Measurements from ENCODE around the gene PSME3IP1.

Gene PSME3IP1

DNA sequence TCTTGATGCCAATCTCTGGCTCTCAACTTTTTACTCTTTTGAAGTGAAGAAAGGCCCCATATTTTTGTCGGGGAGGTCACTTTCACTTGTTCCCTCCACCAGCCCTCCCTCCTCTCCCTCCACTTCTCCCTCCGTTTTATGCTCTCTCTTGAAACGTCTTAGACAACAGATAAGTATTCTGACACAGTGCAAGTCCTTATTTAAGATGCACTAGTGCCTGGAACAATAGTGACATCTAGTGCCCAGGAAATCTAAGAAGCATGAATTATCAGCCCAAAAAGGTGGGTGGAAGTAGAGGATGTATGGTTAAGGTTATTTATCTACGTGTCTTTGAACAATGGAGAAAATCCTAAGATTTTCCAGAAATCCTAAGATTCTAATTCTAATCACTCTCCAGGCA, 17.9 kb downstream of the PSME3IP1 start:
- DNase-seq (ENCODE audit: low read depth in 3 of 3), result no peak

DNA sequence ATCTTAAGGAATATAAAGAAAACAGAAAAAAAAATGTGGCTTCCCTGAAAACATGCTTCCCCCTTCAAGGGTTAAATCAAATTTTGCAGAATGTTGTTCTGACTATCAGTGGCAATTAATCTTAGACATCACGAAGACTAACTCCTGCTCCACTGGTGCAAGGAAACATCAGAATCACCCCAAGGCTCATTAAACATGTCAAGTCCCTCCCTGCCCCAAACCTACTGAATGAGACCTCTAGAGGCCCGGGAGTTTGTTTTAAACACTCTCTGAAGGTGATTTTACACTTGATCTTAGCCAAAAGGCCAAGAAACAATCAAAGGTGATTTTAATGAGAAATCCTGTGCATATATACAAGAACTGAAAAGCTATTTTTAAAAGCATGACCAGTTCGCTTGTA, 18.3 kb downstream of the PSME3IP1 start:
- DNase-seq (ENCODE audit: low read depth in 3 of 3), result no peak

DNA sequence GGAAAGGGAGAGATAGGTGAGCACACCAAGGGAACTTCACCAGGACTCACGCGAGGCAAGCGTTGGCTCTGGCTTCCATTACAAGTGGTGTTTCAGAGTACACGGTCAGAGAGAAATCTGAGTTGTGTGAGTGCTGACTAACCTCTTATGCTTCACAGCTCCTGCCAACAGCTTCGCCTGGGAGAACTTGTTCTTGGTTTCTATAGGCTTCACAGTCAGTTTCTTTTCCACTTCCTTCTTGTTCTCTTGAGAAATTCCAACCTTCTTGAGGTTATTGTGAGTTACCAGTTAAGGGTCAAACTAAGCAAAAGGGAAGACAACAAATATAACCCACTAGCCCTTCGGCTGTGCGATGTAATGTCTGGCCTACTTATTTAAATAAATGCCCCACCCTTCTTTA, 18.9 kb downstream of the PSME3IP1 start:
- DNase-seq (ENCODE audit: low read depth in 3 of 3), result no peak

DNA sequence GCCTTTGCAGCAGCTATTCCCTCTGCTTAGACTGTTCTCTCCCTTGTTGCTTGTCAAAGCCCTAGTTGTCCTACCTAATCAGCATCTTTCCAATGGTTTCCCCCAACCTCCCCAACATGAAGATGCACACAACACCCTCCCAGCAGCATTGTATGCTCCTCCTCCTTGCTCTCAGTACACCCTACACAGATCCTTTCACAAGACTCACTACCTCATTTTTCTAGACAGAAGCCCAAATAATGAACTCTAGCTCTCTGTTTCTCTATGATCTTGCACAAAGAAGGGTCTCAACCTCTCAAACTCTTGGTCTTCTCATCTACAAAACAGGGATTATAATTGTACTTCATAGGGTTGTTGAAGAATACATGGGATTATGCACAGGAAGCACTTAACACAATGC, 19.4 kb downstream of the PSME3IP1 start:
- DNase-seq (ENCODE audit: low read depth in 3 of 3), result no peak

DNA sequence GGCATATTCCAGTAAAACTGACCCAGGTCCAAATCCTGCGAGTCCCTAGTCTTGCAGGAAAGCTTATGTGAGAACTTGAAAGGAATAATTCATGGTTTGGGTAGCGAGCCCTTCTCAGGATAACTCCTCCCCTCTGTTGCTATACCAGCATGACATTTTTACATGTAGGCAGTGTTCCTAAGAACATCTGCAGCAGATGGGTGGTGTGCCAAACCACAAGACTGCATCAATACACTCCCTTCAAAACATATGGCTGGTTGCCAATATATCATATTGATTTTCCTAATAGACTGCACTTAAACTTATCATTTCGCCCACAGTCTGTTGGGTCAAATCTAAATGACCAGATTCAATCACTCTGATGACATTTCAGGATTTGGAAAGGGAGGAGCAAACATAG, 19.9 kb downstream of the PSME3IP1 start:
- no peak for DNase-seq (ENCODE audit: low read depth in 3 of 3)

DNA sequence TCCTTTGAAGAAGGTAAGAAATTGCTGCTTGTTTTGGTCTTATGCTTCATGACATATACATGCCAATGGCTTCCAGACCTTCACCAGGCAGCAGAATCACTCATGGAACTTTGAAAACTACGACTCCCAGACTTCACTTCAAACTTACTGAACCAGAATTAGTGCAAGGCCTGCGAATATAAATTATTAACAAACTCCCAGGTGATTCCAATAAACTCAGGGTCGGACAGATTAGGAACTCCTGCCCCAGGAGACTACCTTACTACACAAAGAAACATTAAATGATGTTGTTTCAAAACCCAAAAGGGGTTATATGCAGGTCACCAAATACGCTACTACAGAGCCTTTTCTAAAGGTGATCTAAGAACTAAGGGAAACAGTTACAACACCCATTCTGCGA, 20.4 kb downstream of the PSME3IP1 start:
- DNase-seq (ENCODE audit: low read depth in 3 of 3), result no peak

DNA sequence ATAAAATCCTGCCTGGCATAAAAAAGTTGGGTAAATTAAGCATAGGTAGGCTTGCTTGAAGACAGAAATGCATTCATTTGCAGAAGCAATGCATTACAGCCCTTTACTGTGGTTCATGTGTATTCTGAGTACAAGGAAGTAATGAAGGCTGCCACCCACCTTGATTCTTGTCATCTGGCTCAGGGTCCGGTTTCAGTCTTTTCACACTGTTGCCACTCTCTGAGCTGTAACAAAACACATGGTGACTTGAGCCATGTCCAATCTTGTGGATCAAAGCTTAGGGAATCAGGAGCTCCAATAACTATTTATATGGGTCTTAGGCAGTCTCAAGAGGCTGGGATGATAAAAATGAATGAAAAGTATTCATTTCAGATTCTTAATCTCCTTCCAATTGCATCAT, 22.0 kb downstream of the PSME3IP1 start:
- no peak for DNase-seq (ENCODE audit: low read depth in 3 of 3)

DNA sequence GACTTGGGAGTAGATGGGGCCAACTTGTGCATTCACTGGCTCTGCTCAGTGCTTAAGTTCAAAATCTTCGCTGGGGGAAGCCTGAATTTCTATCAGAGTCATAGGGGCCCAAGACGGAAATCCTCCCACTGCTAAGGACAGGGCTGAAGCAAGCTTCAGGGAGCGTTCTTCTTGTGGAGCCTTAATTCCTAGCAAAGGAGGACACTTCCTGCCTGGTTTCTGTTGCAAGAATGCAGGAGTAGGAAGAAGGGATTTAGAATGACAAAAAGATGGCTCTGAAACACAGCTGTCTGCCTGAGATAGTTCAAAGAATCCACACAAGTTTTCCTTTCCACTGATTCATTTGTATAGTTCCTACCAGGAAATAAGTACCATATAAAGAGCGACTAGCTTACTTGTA, 26.4 kb downstream of the PSME3IP1 start:
- no peak for DNase-seq (ENCODE audit: low read depth in 3 of 3)

DNA sequence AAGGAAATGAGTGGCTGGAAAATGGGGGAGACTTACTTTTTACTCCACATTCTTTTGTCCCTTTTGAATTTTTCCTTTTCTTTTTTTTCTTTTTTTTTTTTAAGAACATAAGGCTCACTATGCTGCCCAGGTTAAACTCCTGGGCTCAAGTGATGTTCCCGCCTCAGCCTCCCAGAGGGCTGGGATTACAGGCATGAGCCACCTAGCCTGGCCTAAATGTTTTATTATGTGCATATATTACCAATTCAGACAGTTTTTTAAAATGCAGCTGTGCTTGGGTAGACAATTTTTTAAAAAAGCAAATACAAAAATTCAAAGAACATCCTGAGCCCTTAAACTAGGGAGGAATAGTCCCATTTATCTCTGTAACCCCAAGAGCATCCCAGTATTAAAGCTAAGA, 28.3 kb downstream of the PSME3IP1 start:
- no peak for DNase-seq (ENCODE audit: low read depth in 3 of 3)

DNA sequence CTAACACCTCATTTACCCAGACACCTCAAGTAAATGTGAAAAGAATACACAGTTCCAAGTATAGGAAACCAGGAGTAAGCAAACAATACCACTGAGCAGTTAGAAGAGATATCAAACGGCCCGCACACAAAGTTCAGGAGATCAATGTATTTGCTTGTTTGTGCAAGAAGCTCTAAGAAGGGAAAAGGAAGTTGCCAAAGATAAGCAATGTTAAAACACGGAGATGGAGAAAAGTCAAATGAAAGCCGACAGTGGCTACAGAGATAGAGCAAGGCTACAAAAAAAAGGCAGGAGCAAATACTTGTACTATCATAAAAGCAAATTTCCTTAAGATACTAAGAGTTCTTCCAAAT, 29.5 kb downstream of the PSME3IP1 start:
- DNase-seq (ENCODE audit: low read depth in 3 of 3), result no peak

DNA sequence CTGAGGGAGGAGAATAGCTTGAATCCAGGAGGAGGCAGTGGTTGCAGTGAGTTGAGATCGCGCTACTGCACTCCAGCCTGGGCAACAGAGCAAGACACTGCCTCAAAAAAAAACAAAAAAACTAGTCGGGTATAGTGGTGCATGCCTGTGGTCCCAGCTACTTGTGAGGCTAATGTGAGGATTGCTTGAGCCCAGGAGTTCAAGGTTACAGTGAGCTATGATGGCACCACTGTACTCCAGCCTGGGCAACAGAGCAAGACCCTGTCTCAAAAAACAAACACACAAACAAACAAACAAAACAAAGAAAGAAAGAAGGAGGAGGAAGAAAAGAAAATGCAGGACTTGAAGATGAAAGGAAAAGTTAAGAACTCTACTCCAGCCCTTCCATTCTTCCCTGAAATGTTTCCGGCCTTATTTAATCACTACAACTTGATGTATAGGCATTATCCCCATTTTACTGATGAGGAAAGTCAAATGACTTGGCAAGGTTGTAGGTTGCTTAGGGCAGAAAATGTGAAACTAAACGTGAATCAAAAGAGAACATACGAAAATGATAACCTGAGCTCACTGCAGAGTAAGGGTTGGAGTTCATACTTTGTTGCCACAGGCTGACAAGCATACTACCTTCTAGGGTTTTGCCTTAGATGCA, 30.0 kb downstream of the PSME3IP1 start:
- DNase-seq (ENCODE audit: low read depth in 3 of 3), result no peak

DNA sequence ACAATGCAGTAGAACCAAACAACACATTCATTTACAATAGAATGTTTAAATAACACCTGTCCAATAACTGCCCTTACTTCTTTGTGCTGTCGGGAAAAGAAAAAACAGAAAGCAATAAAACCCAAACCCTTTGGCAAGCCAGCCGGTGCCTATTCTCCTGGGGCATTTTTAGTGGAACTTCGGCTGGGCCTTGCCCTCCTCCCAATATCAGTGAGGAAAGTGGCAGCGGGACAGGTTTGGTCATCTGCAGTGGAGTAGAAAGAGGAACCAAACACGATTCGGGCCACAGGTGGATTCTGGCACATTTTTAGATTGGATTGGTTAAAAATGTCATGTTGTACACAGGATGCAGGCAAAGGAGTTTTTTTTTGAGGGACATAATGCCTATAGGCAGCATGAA, 32.0 kb downstream of the PSME3IP1 start:
- DNase-seq (ENCODE audit: low read depth in 3 of 3), result no peak

DNA sequence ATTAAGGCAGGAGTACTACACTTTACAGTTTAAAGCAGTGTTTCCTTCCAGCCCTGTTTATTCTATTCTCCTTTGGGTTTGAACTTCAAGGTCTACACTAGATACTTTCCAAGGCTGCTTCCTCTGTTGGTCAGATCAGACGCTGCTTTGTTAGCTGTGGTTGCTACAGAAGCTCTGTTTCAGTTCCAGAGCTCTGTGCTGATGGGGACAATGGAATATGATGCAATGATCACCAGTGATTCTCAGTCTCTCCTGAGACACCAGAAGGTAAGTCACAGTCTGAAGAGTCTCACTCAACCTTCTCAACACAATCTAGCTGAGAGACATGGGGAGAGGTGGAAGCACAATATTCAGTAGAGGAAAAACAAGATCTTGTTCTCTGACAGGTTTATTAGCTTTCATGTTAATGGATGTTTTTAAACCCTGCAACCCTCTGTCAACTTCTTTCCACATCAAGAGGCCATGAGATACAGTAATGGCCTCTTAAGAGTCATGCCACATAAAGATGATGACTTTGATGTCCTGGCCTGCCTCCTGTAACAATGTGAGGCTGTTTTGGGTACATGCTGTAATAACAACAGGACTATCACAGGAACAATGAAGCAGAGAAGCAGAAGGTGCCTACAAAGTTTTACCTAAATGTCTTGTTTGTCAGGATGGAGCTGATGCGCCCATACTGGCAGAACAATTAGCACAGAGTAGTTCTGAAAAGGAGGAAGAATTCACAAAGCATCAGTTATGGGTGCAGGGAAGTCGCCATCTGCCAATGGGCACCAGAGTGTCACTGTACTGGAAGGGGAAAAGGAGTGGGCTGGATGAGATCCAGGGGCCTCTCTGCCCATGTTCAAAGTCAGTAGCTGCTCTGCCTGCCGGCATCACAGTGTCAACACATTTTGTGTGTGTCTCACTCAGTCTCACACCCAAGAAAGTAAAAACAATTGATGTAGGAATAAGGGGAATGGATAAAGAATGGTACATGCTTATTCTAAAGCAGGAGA, 33.4 kb downstream of the PSME3IP1 start:
- no peak for DNase-seq (ENCODE audit: low read depth in 3 of 3)

DNA sequence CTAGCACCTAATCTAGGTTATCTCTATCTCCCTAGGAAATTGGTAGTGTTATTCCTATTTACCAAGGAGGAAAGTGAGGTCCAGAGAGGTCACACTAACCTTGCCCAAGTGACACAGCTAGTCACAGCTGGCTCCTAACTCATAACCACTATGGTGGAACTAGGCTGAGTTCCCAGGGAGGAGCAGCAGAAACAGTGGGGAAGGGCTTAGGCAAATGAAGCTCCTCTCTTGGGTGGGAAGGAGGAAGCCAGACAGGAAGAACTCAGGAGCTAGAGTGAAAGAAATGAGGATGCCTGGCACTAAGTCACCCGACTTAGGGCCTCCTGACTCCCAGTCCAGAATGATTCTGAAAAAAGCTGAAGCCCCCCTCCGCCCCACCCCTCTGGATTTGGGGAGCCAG, 34.5 kb downstream of the PSME3IP1 start:
- no peak for DNase-seq (ENCODE audit: low read depth in 3 of 3)

DNA sequence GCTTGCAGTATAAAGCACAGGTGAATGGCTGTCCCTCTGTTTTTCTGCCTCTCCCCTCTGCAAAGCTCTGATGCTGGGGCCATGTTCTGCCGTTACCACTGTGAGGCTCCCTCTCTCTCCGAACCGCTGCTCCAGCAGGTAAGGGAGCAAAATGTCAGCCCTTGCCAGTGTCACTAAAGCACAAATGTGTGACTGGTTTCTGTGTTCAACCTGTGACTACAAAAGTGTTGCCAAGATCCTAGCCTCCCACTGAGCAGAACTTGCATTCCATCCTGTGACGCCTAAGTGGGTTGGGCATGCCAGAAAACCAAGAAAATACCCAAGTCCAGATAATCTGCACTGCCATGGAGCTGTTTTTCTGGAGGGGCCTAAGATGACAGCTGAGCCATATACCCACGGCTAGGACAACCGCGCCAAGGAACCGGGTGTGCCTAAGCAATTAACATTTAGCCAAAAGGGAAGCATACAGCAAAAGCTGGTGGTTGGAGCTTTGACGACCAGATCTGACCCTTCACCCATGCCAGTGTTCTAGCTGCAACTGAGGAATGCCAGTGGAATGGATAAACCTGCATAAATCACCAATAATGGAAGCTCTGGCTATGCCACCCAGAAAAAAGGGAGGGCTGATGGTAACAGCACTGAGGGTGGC, 35.0 kb downstream of the PSME3IP1 start:
- DNase-seq (ENCODE audit: low read depth in 3 of 3), result no peak

DNA sequence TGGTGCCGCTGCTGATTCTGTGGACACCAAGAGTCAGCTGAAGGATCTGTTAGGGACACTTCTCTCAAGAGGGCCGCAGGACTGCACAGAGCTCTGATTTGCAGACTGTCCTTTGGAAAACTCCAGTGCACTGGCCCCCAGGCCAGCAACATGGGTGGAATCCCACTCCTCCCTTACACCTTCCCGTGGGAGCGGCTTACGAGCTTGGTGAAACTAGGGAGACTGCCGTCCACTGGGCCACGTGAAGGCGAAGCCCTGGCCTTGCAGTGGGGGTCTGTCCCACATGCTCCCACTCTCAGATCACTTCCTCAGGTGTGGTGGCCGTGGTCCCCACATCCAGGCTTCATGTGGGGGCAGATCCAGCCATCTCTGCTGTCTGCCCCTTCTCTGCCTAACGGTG, 36.4 kb downstream of the PSME3IP1 start:
- DNase-seq (ENCODE audit: low read depth in 3 of 3), result no peak

DNA sequence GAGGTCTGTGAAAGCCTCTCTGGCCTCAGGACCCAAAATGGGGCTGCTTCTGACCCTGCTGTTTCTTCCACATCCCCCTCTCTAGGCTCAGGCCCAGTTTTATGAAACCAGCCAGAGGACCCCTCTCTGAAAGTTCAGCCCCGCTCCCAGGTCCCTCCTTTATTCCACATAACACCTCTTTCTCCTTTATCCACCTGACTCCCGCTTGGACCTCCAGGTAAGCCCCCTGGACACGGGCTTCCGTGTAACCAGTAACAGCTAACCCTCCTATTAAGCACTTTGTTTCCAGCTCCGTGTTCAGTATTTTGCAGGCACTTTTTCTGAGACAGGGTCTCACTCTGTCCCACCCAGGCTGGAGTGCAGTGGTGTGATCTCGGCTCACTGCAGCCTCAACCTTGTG, 37.4 kb downstream of the PSME3IP1 start:
- no peak for DNase-seq (ENCODE audit: low read depth in 3 of 3)

DNA sequence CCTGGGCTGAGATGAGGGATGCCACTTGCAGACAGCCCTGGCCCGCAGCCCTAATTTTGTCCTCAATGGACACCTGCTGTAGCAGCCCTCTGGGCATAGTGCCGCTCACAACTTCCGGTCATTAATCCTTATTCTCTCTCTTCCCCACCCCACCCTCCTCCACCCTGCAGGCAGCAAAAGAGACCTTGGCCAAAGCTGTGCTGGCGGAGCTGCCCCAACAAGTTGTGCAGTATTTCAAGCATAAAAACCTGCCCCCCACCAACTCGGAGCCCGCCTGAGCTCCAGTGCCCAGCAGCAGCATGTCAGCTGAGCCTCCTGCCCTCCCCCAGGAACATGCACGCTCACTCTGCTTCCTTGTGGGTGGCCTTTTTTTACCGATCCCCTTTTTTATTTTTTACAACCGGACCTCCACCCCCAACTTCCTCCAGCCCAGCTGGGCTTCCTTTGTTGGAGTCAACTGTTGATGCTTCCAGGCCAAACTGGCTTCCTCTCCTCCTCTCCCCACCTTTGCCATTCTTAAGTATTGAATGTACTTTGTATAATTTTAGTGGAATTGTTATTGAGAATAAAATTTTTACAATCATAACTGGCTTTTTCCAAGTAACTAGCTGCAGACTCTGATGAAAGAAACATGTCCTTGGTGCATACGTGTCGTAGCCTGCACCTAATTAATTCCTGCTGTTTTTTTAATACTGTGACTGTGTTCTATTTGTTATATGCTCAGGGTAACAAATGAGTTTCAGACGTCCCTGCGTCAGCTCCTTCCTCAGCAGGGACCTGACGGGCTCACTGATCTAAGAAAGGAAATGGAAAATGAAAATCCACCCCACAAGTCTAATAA, 38.2 kb downstream of the PSME3IP1 start:
- DNase-seq (ENCODE audit: low read depth in 3 of 3), result no peak

DNA sequence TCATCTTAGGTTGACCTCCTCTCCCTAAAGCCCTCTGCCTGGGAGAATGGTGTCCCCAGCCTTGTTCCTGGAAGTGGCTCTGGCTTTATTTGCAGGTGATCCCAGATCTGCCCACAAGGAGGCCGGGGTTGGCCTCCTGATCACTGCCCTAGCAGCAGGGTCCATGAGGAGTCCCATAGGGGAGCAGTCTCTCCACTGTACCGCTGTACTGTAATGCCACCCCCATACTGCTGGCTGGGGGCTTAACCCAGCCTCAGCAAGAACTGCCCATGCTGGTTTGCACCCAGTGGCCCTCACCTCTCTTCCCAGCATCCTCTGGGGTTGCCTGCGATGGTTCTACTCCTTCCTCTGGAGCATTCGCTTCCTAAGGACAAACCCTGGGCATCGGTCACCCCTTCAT, 39.1 kb downstream of the PSME3IP1 start:
- DNase-seq (ENCODE audit: low read depth in 3 of 3), result no peak

DNA sequence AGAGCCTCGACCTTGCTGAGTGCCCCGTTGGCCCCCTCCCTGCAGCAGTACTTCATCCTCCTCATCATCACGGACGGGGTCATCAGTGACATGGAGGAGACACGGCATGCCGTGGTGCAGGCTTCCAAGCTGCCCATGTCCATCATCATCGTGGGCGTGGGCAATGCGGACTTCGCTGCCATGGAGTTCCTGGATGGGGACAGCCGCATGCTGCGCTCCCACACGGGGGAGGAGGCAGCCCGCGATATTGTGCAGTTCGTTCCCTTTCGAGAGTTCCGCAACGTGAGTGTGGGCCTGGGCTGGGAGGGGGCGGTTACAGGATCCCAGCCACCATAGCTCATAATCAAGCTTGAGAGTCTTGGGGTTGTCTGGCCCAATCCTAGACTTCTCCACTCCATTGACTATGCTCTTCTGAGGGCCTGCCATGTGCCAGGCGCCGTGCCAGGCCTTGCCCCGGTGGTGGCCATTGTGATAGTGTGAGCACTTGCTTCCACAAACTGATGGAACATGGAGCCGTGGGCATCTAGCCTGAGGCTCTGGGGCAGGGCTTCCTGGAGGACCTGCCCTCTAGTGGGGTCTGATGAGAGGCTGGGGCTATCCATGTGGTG, 39.7 kb downstream of the PSME3IP1 start:
- no peak for DNase-seq (ENCODE audit: low read depth in 3 of 3)
